ENCODE data around the gene TMEM63C. TPM values are rescaled to one million over a fixed set of nuclear protein-coding genes. Genes with fewer than 3 reads are reported as not detected.

TMEM63C gene
- total and polyA plus RNA-seq, 2 donors (not counting 3 experiments of a cell fraction or from before 2014, with no cell fraction given) = not detected

- no peaks in the 10 kb centered on the region for H3K9me3 ChIP-seq (replicated peaks; ENCODE audit: control insufficient read depth, insufficient read depth, low read length)
- CTCF ChIA-PET = interaction anchor here (1.6 kb wide), 1 partner anchor 38 kb away, joined by 4 read pairs; no protein-coding TSS in a partner anchor
- no peaks in the 10 kb centered on the region for H3K36me3 ChIP-seq (ENCODE audit: control insufficient read depth in 2 of 2, extremely low read depth in 1 of 2, insufficient read depth in 2 of 2, low read length in 2 of 2)
- no peak overlapping the region for H3K4me2 ChIP-seq (ENCODE audit: insufficient read depth, low read length)
- no peak overlapping the region for H2AFZ ChIP-seq (ENCODE audit: low read depth, low read length)
- POLR2A ChIA-PET = no interaction called here
- no peak for DNase-seq (ENCODE audit: low read depth, low spot score)
- FAIRE-seq = no peak
- no peak overlapping the region for H3K4me3 ChIP-seq (replicated peaks in 1 of 3; ENCODE audit: insufficient read depth in 1 of 3, low read depth in 1 of 3, low read length in 3 of 3)
- dilution Hi-C loops (cut with MboI; ENCODE audit: extremely low pct_ligation_motif_present, low sequenced_read_pairs) = no loop called here
- H3K4me1 ChIP-seq (ENCODE audit: control insufficient read depth, extremely low read depth, insufficient read depth, low read length) = no peaks in the 10 kb centered on the region
- BruUV-seq (replicated peaks) = no TSS peak
- no peak overlapping the region for H3K27ac ChIP-seq (ENCODE audit: insufficient read depth, low read depth, low read length)
- no peak for TF ChIP-seq JUN (IDR thresholded peaks at IDR 0.05; ENCODE audit: borderline replicate concordance, insufficient read depth, insufficient read length, low read depth)
- no peak for TF ChIP-seq MAX (IDR thresholded peaks at IDR 0.05; ENCODE audit: insufficient read depth, insufficient read length)
- no peak for TF ChIP-seq EZH2 (IDR thresholded peaks at IDR 0.05; ENCODE audit: borderline replicate concordance, low read depth, low read length, severe bottlenecking)
- TF ChIP-seq, protein P1, sequence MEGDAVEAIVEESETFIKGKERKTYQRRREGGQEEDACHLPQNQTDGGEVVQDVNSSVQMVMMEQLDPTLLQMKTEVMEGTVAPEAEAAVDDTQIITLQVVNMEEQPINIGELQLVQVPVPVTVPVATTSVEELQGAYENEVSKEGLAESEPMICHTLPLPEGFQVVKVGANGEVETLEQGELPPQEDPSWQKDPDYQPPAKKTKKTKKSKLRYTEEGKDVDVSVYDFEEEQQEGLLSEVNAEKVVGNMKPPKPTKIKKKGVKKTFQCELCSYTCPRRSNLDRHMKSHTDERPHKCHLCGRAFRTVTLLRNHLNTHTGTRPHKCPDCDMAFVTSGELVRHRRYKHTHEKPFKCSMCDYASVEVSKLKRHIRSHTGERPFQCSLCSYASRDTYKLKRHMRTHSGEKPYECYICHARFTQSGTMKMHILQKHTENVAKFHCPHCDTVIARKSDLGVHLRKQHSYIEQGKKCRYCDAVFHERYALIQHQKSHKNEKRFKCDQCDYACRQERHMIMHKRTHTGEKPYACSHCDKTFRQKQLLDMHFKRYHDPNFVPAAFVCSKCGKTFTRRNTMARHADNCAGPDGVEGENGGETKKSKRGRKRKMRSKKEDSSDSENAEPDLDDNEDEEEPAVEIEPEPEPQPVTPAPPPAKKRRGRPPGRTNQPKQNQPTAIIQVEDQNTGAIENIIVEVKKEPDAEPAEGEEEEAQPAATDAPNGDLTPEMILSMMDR (IDR thresholded peaks at IDR 0.05; ENCODE audit: extremely low read depth in 1 of 2, insufficient read depth in 1 of 2, low read depth in 1 of 2, low read length in 2 of 2) = no peak
- no peak for TF ChIP-seq GATA2 (IDR thresholded peaks at IDR 0.05; ENCODE audit: insufficient read depth, insufficient read length, low read depth, low read length)
- TF ChIP-seq POLR2A (IDR thresholded peaks at IDR 0.05; ENCODE audit: low read depth, low read length) = no peak
- no peak for TF ChIP-seq POLR2AphosphoS5 (IDR thresholded peaks at IDR 0.05; ENCODE audit: insufficient read depth, low read depth, low read length)
- TF ChIP-seq FOS (IDR thresholded peaks at IDR 0.05; ENCODE audit: borderline replicate concordance, insufficient read depth, low read length) = no peak
- TF ChIP-seq MYC (IDR thresholded peaks at IDR 0.05; ENCODE audit: low read depth, low read length) = no peak
- no peaks in the 10 kb centered on the region for H4K20me1 ChIP-seq (replicated peaks; ENCODE audit: control insufficient read depth, extremely low read depth, insufficient read depth, low read length)
- H3K79me2 ChIP-seq (ENCODE audit: control insufficient read depth, insufficient read depth, low read length) = no peaks in the 10 kb centered on the region
- H3K9me1 ChIP-seq (replicated peaks; ENCODE audit: control insufficient read depth, extremely low read depth, insufficient read depth, low read length) = no peaks in the 10 kb centered on the region
- peaks cover 2 to 9% of the 10 kb centered on the region in 2 experiments for H3K27me3 ChIP-seq (ENCODE audit: control insufficient read depth in 2 of 2, insufficient read depth in 2 of 2, low read length in 2 of 2)
- intact Hi-C loops (cut with micrococcal nuclease) = no loop called here
- no peak overlapping the region for H3K9ac ChIP-seq (replicated peaks; ENCODE audit: extremely low read depth, insufficient read depth, low read length)
Observed at GRCh38 chr14:77189479-77189878, 7.9 kb downstream of the TMEM63C start.
